Gastroesophageal sphincter (tissue), 3 donors: ENCODE data around the gene SULT1C3.

ENCODE experiments used
- POLR2AphosphoS5 ChIP-seq: sonication (generic); formaldehyde crosslinking; IDR thresholded peaks from one replicate; pipeline ENCODE4 v1.6.1; 2017; ENCODE audit warnings: antibody characterized with exemption
- TF ChIP-seq, protein P1 (sequence below), 4 experiments: fragments of 200-600 bp in 2 of 4; fragments of 450-650 bp in 2 of 4; sonication (generic) in 1 of 4; IDR thresholded peaks; one replicate each; pipeline ENCODE4 v1.5.1; 2017 to 2019; ENCODE audit warnings: antibody characterized with exemption in 4 of 4, mild to moderate bottlenecking in 2 of 4, moderate library complexity in 2 of 4

DNA sequence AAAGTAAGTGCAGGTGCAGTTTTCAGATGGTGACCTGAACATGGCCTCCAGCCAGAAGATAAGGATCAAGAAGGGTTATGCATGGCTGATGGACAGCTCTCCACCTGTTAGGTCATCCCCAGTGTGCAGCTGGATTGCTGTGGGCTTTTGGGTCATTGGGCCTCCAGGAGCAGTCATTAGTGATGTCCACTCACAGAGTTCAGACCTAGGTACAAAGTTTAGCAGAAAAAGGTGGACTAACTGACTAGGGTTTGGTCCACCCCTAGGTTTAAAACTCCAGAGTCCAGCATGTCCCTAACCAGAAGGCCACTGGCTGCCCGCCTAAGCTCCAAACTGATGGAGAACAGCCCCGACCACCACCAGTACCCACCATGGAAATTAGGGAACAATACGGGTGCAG is 30.6 kb downstream of the SULT1C3 start:
- TF ChIP-seq, protein P1, sequence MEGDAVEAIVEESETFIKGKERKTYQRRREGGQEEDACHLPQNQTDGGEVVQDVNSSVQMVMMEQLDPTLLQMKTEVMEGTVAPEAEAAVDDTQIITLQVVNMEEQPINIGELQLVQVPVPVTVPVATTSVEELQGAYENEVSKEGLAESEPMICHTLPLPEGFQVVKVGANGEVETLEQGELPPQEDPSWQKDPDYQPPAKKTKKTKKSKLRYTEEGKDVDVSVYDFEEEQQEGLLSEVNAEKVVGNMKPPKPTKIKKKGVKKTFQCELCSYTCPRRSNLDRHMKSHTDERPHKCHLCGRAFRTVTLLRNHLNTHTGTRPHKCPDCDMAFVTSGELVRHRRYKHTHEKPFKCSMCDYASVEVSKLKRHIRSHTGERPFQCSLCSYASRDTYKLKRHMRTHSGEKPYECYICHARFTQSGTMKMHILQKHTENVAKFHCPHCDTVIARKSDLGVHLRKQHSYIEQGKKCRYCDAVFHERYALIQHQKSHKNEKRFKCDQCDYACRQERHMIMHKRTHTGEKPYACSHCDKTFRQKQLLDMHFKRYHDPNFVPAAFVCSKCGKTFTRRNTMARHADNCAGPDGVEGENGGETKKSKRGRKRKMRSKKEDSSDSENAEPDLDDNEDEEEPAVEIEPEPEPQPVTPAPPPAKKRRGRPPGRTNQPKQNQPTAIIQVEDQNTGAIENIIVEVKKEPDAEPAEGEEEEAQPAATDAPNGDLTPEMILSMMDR (IDR thresholded peaks at IDR 0.05) = no peak
- no peak for TF ChIP-seq POLR2AphosphoS5
